SU-DHL-6 (cell line): ENCODE measurements around the gene FLOT2.

Experiments used
- CTCF ChIP-seq: fragments of 200-600 bp; sonication (generic); IDR thresholded peaks from one replicate; pipeline ENCODE4 v1.5.1; 2017; ENCODE audit warnings: antibody characterized with exemption, mild to moderate bottlenecking, low read length, moderate library complexity; ENCODE audit not compliant: insufficient read depth, poor library complexity, severe bottlenecking
- EZH2phosphoT487 ChIP-seq: fragments of 200-600 bp; sonication (generic), shearing (Covaris generic); conservative IDR thresholded peaks from 2 replicates; pipeline ENCODE4 v1.6.1; 2018; ENCODE audit warnings: mild to moderate bottlenecking, antibody characterized with exemption, low read length, moderate library complexity, mixed read lengths

GRCh38 chr17:28887871-28888471 lies 9.6 kb downstream of the FLOT2 start:
- TF ChIP-seq CTCF (no peak), EZH2phosphoT487 (no peak)
